PC-3 (cell line): ENCODE measurements around the gene TBX15. TPM values are rescaled to one million over a fixed set of nuclear protein-coding genes. Genes with fewer than 3 reads are reported as not detected.

Experiments used
- ATAC-seq: fragments of 200-7000 bp; cut with Tn5 transposase; 2 replicates; pipeline ENCODE4 v1.9.1; 2020; ENCODE audit warnings: mild to moderate bottlenecking, moderate library complexity
- BruUV-seq: library from RNA; stranded (reverse); fragments of 400-500 nt; replicated peaks from 2 replicates; lab custom pipeline; 2021; lab: Mats Ljungman, UMichigan
- CTCF ChIA-PET: fragments of 300-600 bp; sonication (Branson Sonifier 250); formaldehyde crosslinking; loops from one replicate; lab custom pipeline; 2022; ENCODE audit warnings: antibody characterized with exemption; lab: Charles Lee
- POLR2A ChIA-PET: fragments of 300-600 bp; sonication (Branson Sonifier 250); formaldehyde crosslinking; loops from one replicate; lab custom pipeline; 2022; ENCODE audit warnings: antibody characterized with exemption; ENCODE audit not compliant: unreplicated experiment; lab: Charles Lee
- DNase-seq: peaks from one replicate; pipeline ENCODE4 v3.0.0-alpha.2; 2015
- H2AFZ ChIP-seq: fragments of 300-600 bp; sonication (generic); 2 replicates; pipeline ENCODE4 v1.6.0; 2016; ENCODE audit warnings: antibody characterized with exemption, low read length
- H3F3A ChIP-seq: fragments of 300-600 bp; sonication (generic); one replicate; pipeline ENCODE4 v1.6.0; 2017; ENCODE audit warnings: antibody characterized with exemption, low read length, control low read depth, mild to moderate bottlenecking; ENCODE audit not compliant: unreplicated experiment
- H3K27ac ChIP-seq: fragments of 300-600 bp; sonication (generic); 2 replicates; pipeline ENCODE4 v1.5.1; 2016; ENCODE audit warnings: mild to moderate bottlenecking, low read length
- H3K27me3 ChIP-seq: fragments of 300-600 bp; sonication (generic); 2 replicates; pipeline ENCODE4 v1.6.1; 2016; ENCODE audit warnings: low read length, mixed read lengths
- H3K36me3 ChIP-seq: fragments of 300-600 bp; sonication (generic); 2 replicates; pipeline ENCODE4 v1.6.1; 2016; ENCODE audit warnings: low read depth, mixed run types, low read length, mixed read lengths
- H3K4me1 ChIP-seq: fragments of 300-600 bp; sonication (generic); 2 replicates; pipeline ENCODE4 v1.5.1; 2016; ENCODE audit warnings: low read length; ENCODE audit not compliant: insufficient read depth
- H3K4me2 ChIP-seq: fragments of 300-600 bp; sonication (generic); 2 replicates; pipeline ENCODE4 v1.6.0; 2016; ENCODE audit warnings: low read length
- H3K4me3 ChIP-seq: fragments of 300-600 bp; sonication (generic); 2 replicates; pipeline ENCODE4 v1.5.1; 2016; ENCODE audit warnings: mild to moderate bottlenecking, low read length, mixed read lengths
- H3K79me2 ChIP-seq: fragments of 300-600 bp; sonication (generic); 2 replicates; pipeline ENCODE4 v1.6.1; 2017; ENCODE audit warnings: low read length, mixed read lengths
- H3K9ac ChIP-seq: fragments of 300-600 bp; sonication (generic); 2 replicates; pipeline ENCODE4 v1.6.0; 2016; ENCODE audit warnings: mild to moderate bottlenecking, low read length
- H3K9me2 ChIP-seq: fragments of 300-600 bp; sonication (generic); replicated peaks from 2 replicates; pipeline ENCODE4 v1.6.1; 2016; ENCODE audit warnings: mixed run types, low read length, mixed read lengths
- H3K9me3 ChIP-seq: fragments of 300-600 bp; sonication (generic); 2 replicates; pipeline ENCODE4 v1.6.1; 2016; ENCODE audit warnings: low read length, mixed read lengths
- H4K20me1 ChIP-seq: fragments of 300-600 bp; sonication (generic); 2 replicates; pipeline ENCODE4 v1.6.1; 2016; ENCODE audit warnings: low read length, mixed read lengths
- EZH2 ChIP-seq: fragments of 300-600 bp; sonication (generic); IDR thresholded peaks from one replicate; pipeline ENCODE4 v1.6.1; 2017; ENCODE audit warnings: antibody characterized with exemption, mild to moderate bottlenecking, low read length; ENCODE audit not compliant: unreplicated experiment
- EZH2phosphoT487 ChIP-seq: fragments of 300-600 bp; sonication (generic); IDR thresholded peaks from 2 replicates; pipeline ENCODE4 v1.6.1; 2018; ENCODE audit warnings: mild to moderate bottlenecking, antibody characterized with exemption, low read length, borderline replicate concordance
- intact Hi-C: fragments of 100-400 bp; cut with micrococcal nuclease; formaldehyde crosslinking; loops from 2 replicates; pipeline ENCODE4 v1.9.0; 2023
- total RNA-seq: library from RNA; depleted of rRNA; stranded (reverse); fragments of >200 nt; gene quantifications from 2 replicates; pipeline ENCODE4 v1.2.3, GENCODE V29; 2014
- TF ChIP-seq, protein P1 (sequence below): fragments of 300-600 bp; sonication (generic); conservative IDR thresholded peaks from 2 replicates; pipeline ENCODE4 v1.5.1; 2017; ENCODE audit warnings: antibody characterized with exemption, low read depth, mild to moderate bottlenecking, low read length

TBX15 gene
- total RNA-seq, 1 experiment from 2014 or later = 0.58 TPM

- no peaks in the 10 kb centered on the region for H3K79me2 ChIP-seq
- ATAC-seq = no peak
- no peak overlapping the region for H3K4me2 ChIP-seq
- no peaks in the 10 kb centered on the region for H3F3A ChIP-seq
- H3K4me3 ChIP-seq = no peak overlapping the region
- ChIA-PET POLR2A (no interaction called here), CTCF (no interaction called here)
- no peak overlapping the region for H2AFZ ChIP-seq
- H3K9me2 ChIP-seq = no peaks in the 10 kb centered on the region
- DNase-seq = no peak
- intact Hi-C loops = no loop called here
- BruUV-seq = no TSS peak
- H4K20me1 ChIP-seq = no peaks in the 10 kb centered on the region
- H3K36me3 ChIP-seq = no peaks in the 10 kb centered on the region
- H3K9ac ChIP-seq = no peak overlapping the region
- H3K27me3 ChIP-seq = no peaks in the 10 kb centered on the region
- H3K4me1 ChIP-seq = no peaks in the 10 kb centered on the region
- TF ChIP-seq EZH2 = no peak
- no peak overlapping the region for H3K27ac ChIP-seq
- no peaks in the 10 kb centered on the region for H3K9me3 ChIP-seq
These were observed 516 bp downstream of the TBX15 start for GRCh38 chr1:118987468-118988185.

DNA sequence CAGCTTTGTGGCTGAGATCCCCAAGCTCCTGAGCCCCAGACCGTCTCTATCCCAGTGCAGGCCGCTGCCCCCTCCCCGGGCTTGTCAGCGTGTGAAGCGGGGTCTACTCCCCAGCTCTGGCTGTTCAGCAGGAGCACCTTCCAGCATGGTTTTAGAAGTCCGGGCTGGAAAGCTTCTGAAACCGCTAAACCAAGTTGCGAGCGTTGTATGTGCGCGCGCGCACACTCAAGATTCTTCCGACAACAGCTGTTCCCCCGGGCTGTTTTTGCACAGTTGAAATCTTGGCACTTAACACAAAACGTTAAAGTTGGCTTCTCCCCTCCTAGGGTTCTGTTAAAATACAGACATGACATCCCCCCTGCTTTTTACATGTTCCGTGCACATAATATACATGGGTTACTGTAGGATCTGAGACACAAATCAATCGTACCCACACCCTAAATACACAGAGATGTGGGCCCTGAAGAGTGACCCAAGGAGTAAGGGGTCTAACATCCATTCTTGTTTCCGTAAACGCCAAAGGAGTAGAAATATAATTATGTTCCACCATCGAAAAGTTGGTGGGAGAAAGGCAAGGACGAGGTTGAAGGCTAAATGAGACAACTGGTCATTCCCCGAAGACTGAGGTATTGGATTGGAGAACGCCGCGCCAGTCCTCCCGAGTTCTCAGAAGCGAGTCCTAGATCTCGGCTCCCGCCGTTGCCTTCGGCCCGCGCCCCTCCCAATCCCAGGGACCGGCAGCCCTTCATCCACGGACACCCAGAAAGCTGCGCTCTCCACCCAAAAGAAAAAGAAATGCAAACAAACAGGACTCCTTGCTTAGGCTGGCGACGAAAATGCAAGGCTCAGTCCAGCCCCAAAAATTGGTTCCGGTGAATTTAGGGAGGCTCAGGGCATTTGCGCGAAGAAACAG lies 1.3 kb downstream of the TBX15 start:
- no peak overlapping the region for H2AFZ ChIP-seq
- ChIA-PET CTCF (no interaction called here), POLR2A (no interaction called here)
- H3K79me2 ChIP-seq = no peaks in the 10 kb centered on the region
- DNase-seq = no peak
- intact Hi-C loops = no loop called here
- no peak overlapping the region for H3K9ac ChIP-seq
- no peaks in the 10 kb centered on the region for H3K9me2 ChIP-seq
- H3K27ac ChIP-seq = no peak overlapping the region
- H3K36me3 ChIP-seq = no peaks in the 10 kb centered on the region
- no peaks in the 10 kb centered on the region for H4K20me1 ChIP-seq
- H3K9me3 ChIP-seq = no peaks in the 10 kb centered on the region
- BruUV-seq = no TSS peak
- H3K4me2 ChIP-seq = no peak overlapping the region
- ATAC-seq = no peak
- H3K4me3 ChIP-seq = no peak overlapping the region
- H3K27me3 ChIP-seq = no peaks in the 10 kb centered on the region
- H3F3A ChIP-seq = no peaks in the 10 kb centered on the region
- H3K4me1 ChIP-seq = no peaks in the 10 kb centered on the region
- TF ChIP-seq EZH2 (no peak), EZH2phosphoT487 (no peak)
- TF ChIP-seq, protein P1, sequence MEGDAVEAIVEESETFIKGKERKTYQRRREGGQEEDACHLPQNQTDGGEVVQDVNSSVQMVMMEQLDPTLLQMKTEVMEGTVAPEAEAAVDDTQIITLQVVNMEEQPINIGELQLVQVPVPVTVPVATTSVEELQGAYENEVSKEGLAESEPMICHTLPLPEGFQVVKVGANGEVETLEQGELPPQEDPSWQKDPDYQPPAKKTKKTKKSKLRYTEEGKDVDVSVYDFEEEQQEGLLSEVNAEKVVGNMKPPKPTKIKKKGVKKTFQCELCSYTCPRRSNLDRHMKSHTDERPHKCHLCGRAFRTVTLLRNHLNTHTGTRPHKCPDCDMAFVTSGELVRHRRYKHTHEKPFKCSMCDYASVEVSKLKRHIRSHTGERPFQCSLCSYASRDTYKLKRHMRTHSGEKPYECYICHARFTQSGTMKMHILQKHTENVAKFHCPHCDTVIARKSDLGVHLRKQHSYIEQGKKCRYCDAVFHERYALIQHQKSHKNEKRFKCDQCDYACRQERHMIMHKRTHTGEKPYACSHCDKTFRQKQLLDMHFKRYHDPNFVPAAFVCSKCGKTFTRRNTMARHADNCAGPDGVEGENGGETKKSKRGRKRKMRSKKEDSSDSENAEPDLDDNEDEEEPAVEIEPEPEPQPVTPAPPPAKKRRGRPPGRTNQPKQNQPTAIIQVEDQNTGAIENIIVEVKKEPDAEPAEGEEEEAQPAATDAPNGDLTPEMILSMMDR = no peak

GRCh38 chr1:118985640-118986554 lies 2.2 kb downstream of the TBX15 start:
- no TSS peak for BruUV-seq
- Histone ChIP-seq H4K20me1 (no peaks in the 10 kb centered on the region), H3F3A (no peaks in the 10 kb centered on the region), H3K36me3 (no peaks in the 10 kb centered on the region), H3K27ac (no peak overlapping the region), H3K9ac (no peak overlapping the region), H3K79me2 (no peaks in the 10 kb centered on the region), H3K4me2 (no peak overlapping the region), H3K4me1 (no peaks in the 10 kb centered on the region), H3K27me3 (no peaks in the 10 kb centered on the region), H2AFZ (no peak overlapping the region), H3K4me3 (no peak overlapping the region), H3K9me3 (no peaks in the 10 kb centered on the region), H3K9me2 (no peaks in the 10 kb centered on the region)
- ChIA-PET POLR2A (no interaction called here), CTCF (no interaction called here)
- DNase-seq (no peak), ATAC-seq (no peak)
- TF ChIP-seq EZH2phosphoT487 (no peak), EZH2 (no peak)
- TF ChIP-seq, protein P1 = no peak
- intact Hi-C loops = no loop called here
